ENCODE measurements around the gene ITFG2. TPM values are rescaled to one million over a fixed set of nuclear protein-coding genes. Genes with fewer than 3 reads are reported as not detected.

The ITFG2 gene
- total and polyA plus RNA-seq, 2 experiments from 2014 or later = 17.3 to 32.6 TPM

- TF ChIP-seq ETS1 (IDR thresholded peaks at IDR 0.05) = no peak
- TF ChIP-seq JUNB (IDR thresholded peaks at IDR 0.05; ENCODE audit: unreplicated experiment) = no peak
- no peak for TF ChIP-seq CREB1 (CRISPR knock-in tag; IDR thresholded peaks at IDR 0.05; ENCODE audit: low read depth)
- no peak for TF ChIP-seq EZH2 (IDR thresholded peaks at IDR 0.05; ENCODE audit: low read depth, unreplicated experiment)
- TF ChIP-seq STAT1 (IDR thresholded peaks at IDR 0.05; ENCODE audit: unreplicated experiment) = no peak
- TF ChIP-seq CTCF (conservative IDR thresholded peaks at IDR 0.05; ENCODE audit: low read depth in 2 of 2) = no peak
- TF ChIP-seq ZNF114 (CRISPR knock-in tag; IDR thresholded peaks at IDR 0.05) = no peak
Observed at GRCh38 chr12:2820432-2820831, 8.0 kb downstream of the ITFG2 start (continued).

GRCh38 chr12:2823483-2823882 is 11.0 kb downstream of the ITFG2 start:
- no peaks in the 10 kb centered on the region; the same call in 2 of the 3 replicates for H3K9me3 Mint-ChIP-seq
- peaks cover 32% of the 10 kb centered on the region for H3K36me3 ChIP-seq (ENCODE audit: insufficient read depth)
- TF ChIP-seq ZNF114 (CRISPR knock-in tag; IDR thresholded peaks at IDR 0.05) (no peak), EZH2 (IDR thresholded peaks at IDR 0.05; ENCODE audit: low read depth, unreplicated experiment) (no peak), CREB1 (CRISPR knock-in tag; IDR thresholded peaks at IDR 0.05; ENCODE audit: low read depth) (no peak), REST (IDR thresholded peaks at IDR 0.05; ENCODE audit: unreplicated experiment) (no peak), JUNB (IDR thresholded peaks at IDR 0.05; ENCODE audit: unreplicated experiment) (no peak), ZNF331 (CRISPR knock-in tag; IDR thresholded peaks at IDR 0.05; ENCODE audit: low read depth) (no peak), ETS1 (IDR thresholded peaks at IDR 0.05) (no peak), EZH2phosphoT487 (IDR thresholded peaks at IDR 0.05; ENCODE audit: unreplicated experiment) (no peak), NANOG (IDR thresholded peaks at IDR 0.05; ENCODE audit: borderline replicate concordance) (no peak), POLR2AphosphoS5 (IDR thresholded peaks at IDR 0.05; ENCODE audit: low read depth) (no peak)

More at GRCh38 chr12:2823483-2823882, 11.0 kb downstream of the ITFG2 start:
- H4K20me1 ChIP-seq (replicated peaks; ENCODE audit: insufficient read depth) = peaks cover 4% of the 10 kb centered on the region; the same call in 1 of the 2 replicates
- Mint-ChIP-seq H3K4me3 (no peak overlapping the region), H3K4me1 (peaks cover 46% of the 10 kb centered on the region), H3K27me3 (ENCODE audit: insufficient read depth, low read depth, poor library complexity) (peaks cover 5% of the 10 kb centered on the region), H3K36me3 (ENCODE audit: low read depth) (peaks cover 72% of the 10 kb centered on the region), H3K27ac (peak overlapping the region; percentile 69; the same call in 1 of the 2 replicates)
- ATAC-seq (no peak), DNase-seq (ENCODE audit: low spot score) (no peak)
- H3K4me1 ChIP-seq (ENCODE audit: insufficient read depth) = peaks cover 9% of the 10 kb centered on the region
- no peaks in the 10 kb centered on the region for H3K9me2 ChIP-seq (ENCODE audit: insufficient read depth)
- no peak overlapping the region for H3K4me2 ChIP-seq
- H2AFZ ChIP-seq = no peak overlapping the region
- H3K4me3 ChIP-seq = no peak overlapping the region
- no peaks in the 10 kb centered on the region for H3K27me3 ChIP-seq (ENCODE audit: insufficient read depth)
- no peaks in the 10 kb centered on the region for H3K79me2 ChIP-seq (replicated peaks; ENCODE audit: insufficient read depth)
- H3F3A ChIP-seq (replicated peaks; ENCODE audit: low read depth) = peaks cover 5% of the 10 kb centered on the region; the same call in 1 of the 2 replicates
- no peak overlapping the region for H3K27ac ChIP-seq (ENCODE audit: low read depth)

All from GM23338 (cell line).